Neural progenitor cell (in vitro differentiated cells): ENCODE data around the gene EVI5L. TPM values are rescaled to one million over a fixed set of nuclear protein-coding genes. Genes with fewer than 3 reads are reported as not detected.

Experiments used
- DNase-seq: peaks from one replicate; pipeline ENCODE4 v3.0.0-alpha.2; 2016; ENCODE audit warnings: low spot score
- H2AFZ ChIP-seq: fragments of 200-600 bp; sonication (generic); replicated peaks from 2 replicates; pipeline ENCODE4 v1.6.1; 2016; ENCODE audit warnings: antibody characterized with exemption
- H3F3A ChIP-seq: fragments of 200-600 bp; sonication (generic); 2 replicates; pipeline ENCODE4 v1.6.1; 2016; ENCODE audit warnings: antibody characterized with exemption, low read depth
- H3K27ac ChIP-seq: fragments of 200-600 bp; sonication (generic); 2 replicates; pipeline ENCODE4 v1.5.1; 2016; ENCODE audit warnings: mild to moderate bottlenecking
- H3K27me3 ChIP-seq: fragments of 200-600 bp; sonication (generic); 2 replicates; pipeline ENCODE4 v1.6.1; 2016; ENCODE audit warnings: mild to moderate bottlenecking, moderate library complexity
- H3K36me3 ChIP-seq: fragments of 200-600 bp; sonication (generic); 2 replicates; pipeline ENCODE4 v1.5.1; 2016
- H3K4me1 ChIP-seq: fragments of 200-600 bp; sonication (generic); 2 replicates; pipeline ENCODE4 v1.6.1; 2016; ENCODE audit warnings: mixed run types
- H3K4me2 ChIP-seq: fragments of 200-600 bp; sonication (generic); 2 replicates; pipeline ENCODE4 v1.6.1; 2016
- H3K4me3 ChIP-seq: fragments of 200-600 bp; sonication (generic); 2 replicates; pipeline ENCODE4 v1.5.1; 2016
- H3K79me2 ChIP-seq: fragments of 200-600 bp; sonication (generic); 2 replicates; pipeline ENCODE4 v1.6.1; 2016; ENCODE audit warnings: low read depth
- H3K9ac ChIP-seq: fragments of 200-600 bp; sonication (generic); 2 replicates; pipeline ENCODE4 v1.6.1; 2016
- H3K9me3 ChIP-seq: fragments of 200-600 bp; sonication (generic); 2 replicates; pipeline ENCODE4 v1.5.1; 2016; ENCODE audit warnings: low read depth
- H4K20me1 ChIP-seq: fragments of 200-600 bp; sonication (generic); 2 replicates; pipeline ENCODE4 v1.6.1; 2016; ENCODE audit warnings: low read depth
- H3K27ac Mint-ChIP-seq: 3 replicates; pipeline ENCODE4 v1.8.0; 2021; ENCODE audit warnings: mixed read lengths
- H3K27me3 Mint-ChIP-seq: 2 replicates; pipeline ENCODE4 v1.8.0; 2022; ENCODE audit warnings: low read depth, mild to moderate bottlenecking, inconsistent platforms, moderate library complexity, mixed read lengths; ENCODE audit not compliant: insufficient read depth
- H3K36me3 Mint-ChIP-seq: 3 replicates; pipeline ENCODE4 v1.8.0; 2021; ENCODE audit warnings: mixed read lengths
- H3K4me1 Mint-ChIP-seq: 3 replicates; pipeline ENCODE4 v1.8.0; 2021; ENCODE audit warnings: mixed read lengths
- H3K4me3 Mint-ChIP-seq: 3 replicates; pipeline ENCODE4 v1.8.0; 2021; ENCODE audit warnings: mild to moderate bottlenecking, moderate library complexity, mixed read lengths
- H3K9me3 Mint-ChIP-seq: 3 replicates; pipeline ENCODE4 v1.8.0; 2020; ENCODE audit warnings: mixed read lengths
- CTCF ChIP-seq: fragments of 200-600 bp; sonication (generic); IDR thresholded peaks from 2 replicates; pipeline ENCODE4 v1.5.1; 2017; ENCODE audit warnings: antibody characterized with exemption, mild to moderate bottlenecking
- EZH2 ChIP-seq: fragments of 200-600 bp; sonication (generic); IDR thresholded peaks from 2 replicates; pipeline ENCODE4 v1.6.1; 2017; ENCODE audit warnings: antibody characterized with exemption, mild to moderate bottlenecking, moderate library complexity
- EZH2phosphoT487 ChIP-seq: fragments of 200-600 bp; sonication (generic); IDR thresholded peaks from 2 replicates; pipeline ENCODE4 v1.6.1; 2017; ENCODE audit warnings: antibody characterized with exemption
- total RNA-seq: library from RNA; depleted of rRNA; stranded (reverse); fragments of >200 nt; gene quantifications from 2 replicates; pipeline ENCODE4 v1.2.3, GENCODE V29; 2015; ENCODE audit warnings: low replicate concordance

EVI5L gene
- total RNA-seq, 1 donor from 2014 or later = 4.1 TPM

GRCh38 chr19:7819337-7819736 is 10.7 kb upstream of the EVI5L start:
- no peak for DNase-seq
- Histone ChIP-seq H3K36me3 (no peaks in the 10 kb centered on the region), H3K4me3 (no peak overlapping the region), H3K27me3 (peaks cover 46% of the 10 kb centered on the region), H3K27ac (no peak overlapping the region), H3K9me3 (no peaks in the 10 kb centered on the region), H3K4me2 (no peak overlapping the region), H3K4me1 (no peaks in the 10 kb centered on the region), H3K79me2 (no peaks in the 10 kb centered on the region), H2AFZ (no peak overlapping the region), H3K9ac (no peak overlapping the region), H4K20me1 (no peaks in the 10 kb centered on the region), H3F3A (peaks cover 5% of the 10 kb centered on the region)
- Mint-ChIP-seq H3K4me1 (peaks cover 4% of the 10 kb centered on the region), H3K9me3 (peaks cover 3% of the 10 kb centered on the region), H3K27ac (no peak overlapping the region), H3K4me3 (no peak overlapping the region), H3K36me3 (no peaks in the 10 kb centered on the region), H3K27me3 (peaks cover 19% of the 10 kb centered on the region)
- TF ChIP-seq EZH2 (no peak), EZH2phosphoT487 (no peak), CTCF (no peak)

- no peak overlapping the region for H3K4me3 Mint-ChIP-seq
Measured at GRCh38 chr19:7820588-7820987, 9.4 kb upstream of the EVI5L start.

GRCh38 chr19:7822910-7823515 is 7.0 kb upstream of the EVI5L start:
- H3K27ac ChIP-seq = no peak overlapping the region
- no peaks in the 10 kb centered on the region for H3K36me3 ChIP-seq
- peaks cover 44% of the 10 kb centered on the region for H3K27me3 ChIP-seq
- H3K4me3 ChIP-seq = no peak overlapping the region
- peaks cover 5% of the 10 kb centered on the region for H3F3A ChIP-seq
- H3K9ac ChIP-seq = no peak overlapping the region
- Mint-ChIP-seq H3K9me3 (no peaks in the 10 kb centered on the region), H3K4me1 (peaks cover 4% of the 10 kb centered on the region), H3K27ac (no peak overlapping the region), H3K36me3 (no peaks in the 10 kb centered on the region), H3K4me3 (no peak overlapping the region), H3K27me3 (peaks cover 8% of the 10 kb centered on the region)
- H3K4me2 ChIP-seq = no peak overlapping the region
- no peak for DNase-seq
- no peaks in the 10 kb centered on the region for H3K79me2 ChIP-seq
- no peaks in the 10 kb centered on the region for H3K4me1 ChIP-seq
- H2AFZ ChIP-seq = no peak overlapping the region
- no peak for TF ChIP-seq EZH2phosphoT487
- TF ChIP-seq EZH2 = no peak
- H4K20me1 ChIP-seq = no peaks in the 10 kb centered on the region
- no peaks in the 10 kb centered on the region for H3K9me3 ChIP-seq

More at GRCh38 chr19:7820588-7820987, 9.4 kb upstream of the EVI5L start:
- no peaks in the 10 kb centered on the region for H3K4me1 ChIP-seq
- Mint-ChIP-seq H3K4me1 (peaks cover 4% of the 10 kb centered on the region), H3K27ac (no peak overlapping the region), H3K27me3 (peaks cover 13% of the 10 kb centered on the region), H3K36me3 (no peaks in the 10 kb centered on the region), H3K9me3 (peaks cover 3% of the 10 kb centered on the region)
- no peak overlapping the region for H3K27ac ChIP-seq
- TF ChIP-seq EZH2 = no peak
- no peak for TF ChIP-seq EZH2phosphoT487
- TF ChIP-seq CTCF = no peak
- H3K9me3 ChIP-seq = no peaks in the 10 kb centered on the region
- DNase-seq = no peak
- H3K9ac ChIP-seq = no peak overlapping the region
- H3K36me3 ChIP-seq = no peaks in the 10 kb centered on the region
- H3K79me2 ChIP-seq = no peaks in the 10 kb centered on the region
- H4K20me1 ChIP-seq = no peaks in the 10 kb centered on the region
- peaks cover 5% of the 10 kb centered on the region for H3F3A ChIP-seq
- no peak overlapping the region for H3K4me2 ChIP-seq
- no peak overlapping the region for H2AFZ ChIP-seq
- no peak overlapping the region for H3K4me3 ChIP-seq
- H3K27me3 ChIP-seq = peaks cover 36% of the 10 kb centered on the region

- Histone ChIP-seq H3F3A (peaks cover 5% of the 10 kb centered on the region), H3K27me3 (peaks cover 52% of the 10 kb centered on the region), H3K9ac (no peak overlapping the region), H3K4me1 (no peaks in the 10 kb centered on the region), H3K4me2 (no peak overlapping the region), H4K20me1 (no peaks in the 10 kb centered on the region), H3K9me3 (no peaks in the 10 kb centered on the region), H3K27ac (no peak overlapping the region), H3K79me2 (no peaks in the 10 kb centered on the region), H2AFZ (no peak overlapping the region), H3K36me3 (no peaks in the 10 kb centered on the region), H3K4me3 (no peak overlapping the region)
- Mint-ChIP-seq H3K36me3 (no peaks in the 10 kb centered on the region), H3K27ac (peak overlapping the region; percentile 47), H3K27me3 (peaks cover 8% of the 10 kb centered on the region), H3K9me3 (no peaks in the 10 kb centered on the region), H3K4me1 (peaks cover 4% of the 10 kb centered on the region), H3K4me3 (peak overlapping the region; percentile 21)
- DNase-seq = no peak
- TF ChIP-seq EZH2 (no peak), EZH2phosphoT487 (no peak), CTCF (no peak)
Measured at GRCh38 chr19:7823686-7824301, 6.2 kb upstream of the EVI5L start.
